HG03439 (cell line): ENCODE data around the gene FAM163B.

ENCODE experiments used
- ATAC-seq: cut with Tn5 transposase; IDR thresholded peaks from one replicate; pipeline ENCODE4 v1.9.1; 2021; ENCODE audit warnings: mild to moderate bottlenecking, moderate library complexity; ENCODE audit not compliant: unreplicated experiment

Gene FAM163B

DNA sequence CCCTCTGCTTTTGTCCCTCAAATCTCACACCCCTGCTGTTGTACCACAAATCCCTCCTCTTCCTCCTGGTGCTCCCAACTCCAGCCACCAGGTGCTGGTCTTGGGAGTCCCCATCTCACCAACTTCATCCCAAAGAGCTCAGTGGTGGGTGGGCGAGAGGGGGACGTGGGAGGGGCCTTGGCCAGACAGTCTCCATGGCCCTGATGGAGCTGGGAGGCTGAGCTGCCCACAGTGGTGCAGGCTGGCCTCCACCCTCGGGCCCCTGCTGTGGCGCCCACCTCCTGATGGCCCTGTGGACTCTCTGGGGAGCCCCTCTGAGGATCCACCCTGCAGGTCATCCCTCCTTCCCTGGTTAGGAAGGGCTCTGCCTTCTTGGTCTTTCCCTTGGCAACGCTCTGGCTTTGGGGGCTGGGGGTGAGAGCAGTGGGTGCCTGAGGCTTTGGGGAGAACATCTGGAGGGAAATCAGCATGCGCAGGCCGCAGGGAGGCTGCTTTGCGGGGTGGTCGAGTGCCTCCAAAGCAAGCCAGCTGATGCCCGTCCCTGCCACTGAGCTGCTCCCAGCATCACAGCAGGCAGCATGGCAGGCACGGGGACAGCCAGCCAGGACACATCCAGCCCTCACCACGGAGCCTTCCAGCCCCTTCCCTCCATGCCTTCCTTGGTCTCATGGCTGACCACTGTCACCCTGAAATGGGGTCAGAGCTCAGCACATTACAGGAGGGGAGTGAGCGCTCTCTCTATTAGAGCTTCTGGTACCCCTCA, 7.6 kb upstream of the FAM163B start:
- ATAC-seq, result no peak

DNA sequence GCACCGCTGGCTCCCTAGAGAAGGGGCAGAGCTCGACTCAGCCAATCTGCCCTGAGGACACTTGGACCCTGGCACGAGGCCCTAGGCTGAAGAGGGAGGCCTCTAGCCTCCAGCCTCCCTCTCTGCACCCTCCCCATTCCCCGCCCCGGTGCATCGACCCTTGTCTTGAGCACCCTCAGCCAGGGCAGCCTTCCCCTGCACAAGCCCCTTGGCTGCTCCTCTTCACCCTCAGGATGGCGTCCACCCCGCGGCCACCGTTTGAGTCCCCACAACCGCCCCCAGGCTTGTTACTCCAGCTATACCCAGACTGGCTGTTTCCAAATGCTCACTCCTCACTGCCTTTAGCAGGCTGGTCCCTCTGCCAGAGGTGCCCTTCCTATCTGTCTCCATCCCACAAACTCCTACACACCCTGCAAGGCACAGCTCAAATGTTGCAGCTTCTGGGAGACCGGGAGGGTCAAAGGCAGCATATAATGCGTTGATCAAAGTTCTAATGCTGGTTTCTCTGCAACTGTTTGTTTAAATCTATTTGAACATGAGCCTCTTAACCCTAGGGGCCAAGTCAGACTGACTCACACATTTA, 6.5 kb upstream of the FAM163B start:
- ATAC-seq, result no peak

DNA sequence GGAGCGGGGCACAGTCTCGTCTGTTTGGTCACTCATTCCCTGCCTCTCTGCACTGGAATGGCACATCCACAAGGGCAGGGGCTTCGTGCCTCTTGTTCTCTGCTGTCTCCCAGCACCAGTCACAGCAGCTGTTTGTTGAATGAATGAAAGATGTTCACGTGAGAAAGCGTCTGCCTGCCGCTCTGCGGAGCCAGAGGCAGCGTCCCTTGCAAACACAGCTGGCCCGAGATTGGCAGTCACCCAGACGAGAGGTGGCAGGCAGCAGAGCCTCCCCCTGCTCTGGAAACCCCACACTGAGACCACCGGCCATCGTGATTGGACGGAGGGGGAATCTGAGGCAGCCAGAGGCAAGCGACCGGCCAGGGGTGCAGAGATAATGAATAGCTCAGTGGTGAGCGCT, 6.0 kb upstream of the FAM163B start:
- ATAC-seq, result no peak

DNA sequence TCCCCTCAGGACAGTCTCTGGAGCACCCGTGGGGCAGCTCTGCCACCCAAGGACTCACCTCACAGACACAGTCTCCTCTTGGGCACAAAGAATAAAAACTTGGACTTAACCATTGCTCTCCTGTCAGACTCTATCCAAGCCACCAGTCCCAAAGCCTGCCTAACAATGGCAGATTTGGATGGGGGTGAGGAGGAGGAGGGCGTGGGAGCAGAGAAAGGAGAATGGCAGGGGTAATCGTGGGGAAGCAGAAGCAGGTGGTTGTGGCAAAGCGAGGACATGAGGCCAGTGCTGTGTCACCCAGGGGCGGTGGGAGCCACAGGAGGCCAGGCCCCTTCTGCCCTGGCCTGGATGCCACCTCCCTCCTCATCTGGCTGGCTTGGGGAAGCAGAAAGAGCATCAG, 5.5 kb upstream of the FAM163B start:
- ATAC-seq, result no peak

DNA sequence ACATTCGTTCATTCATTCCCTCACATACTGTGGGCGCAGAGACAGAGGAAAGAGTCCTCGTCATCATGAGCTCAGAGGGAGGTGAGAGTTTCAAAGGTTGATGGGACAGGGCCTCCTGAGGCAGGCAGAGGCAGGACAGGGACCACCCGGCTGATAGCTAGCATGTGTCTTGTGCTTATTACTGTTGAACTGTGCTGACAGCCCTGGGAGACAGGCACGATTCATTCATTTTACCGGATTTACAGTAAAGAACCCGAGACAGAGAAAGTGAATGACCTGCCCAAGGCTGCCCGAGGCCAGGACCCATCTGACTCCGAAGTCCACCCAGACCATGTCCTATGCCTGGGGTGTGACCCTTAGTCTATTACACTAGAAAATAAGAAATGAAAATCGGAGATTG, 4.9 kb upstream of the FAM163B start:
- no peak for ATAC-seq

DNA sequence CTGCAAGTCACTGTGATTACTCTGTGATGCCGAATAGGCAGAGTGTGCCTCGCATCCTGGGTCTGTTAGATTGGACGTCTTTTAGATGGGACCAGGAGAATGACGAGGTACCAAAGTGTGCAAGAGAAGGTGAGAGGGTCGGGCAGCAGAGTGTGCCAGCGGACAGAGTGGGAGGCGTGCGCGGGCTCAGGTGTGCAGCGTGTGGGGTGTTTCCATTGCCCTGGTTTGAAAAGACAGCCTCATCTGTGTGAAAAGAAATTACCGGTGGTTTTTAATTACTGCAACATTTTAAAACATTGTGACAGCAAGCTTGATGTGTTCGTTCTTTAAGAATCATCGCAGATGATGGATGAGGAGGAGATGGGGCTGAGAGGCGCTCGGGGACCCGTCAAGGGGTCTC, 4.2 kb upstream of the FAM163B start:
- ATAC-seq, result no peak

DNA sequence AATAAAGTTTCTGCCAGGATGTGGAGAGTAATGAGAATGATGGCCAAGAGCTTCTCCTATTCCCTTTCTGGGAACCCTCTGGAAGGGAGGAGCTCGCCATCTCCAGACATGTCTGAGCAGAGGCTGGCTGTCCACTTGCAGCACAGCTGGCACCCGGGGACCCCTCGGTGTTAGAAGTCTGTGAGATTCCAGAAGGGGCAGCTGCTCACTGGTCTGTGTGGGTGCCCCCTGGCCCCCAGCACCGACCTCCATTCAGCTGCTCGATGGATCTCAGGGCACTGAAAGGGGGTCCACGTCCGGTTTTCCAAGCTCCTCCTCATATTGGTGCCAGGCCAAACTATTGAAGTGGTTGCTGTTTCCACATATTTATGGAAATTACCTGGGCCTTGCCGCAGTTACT, 3.6 kb upstream of the FAM163B start:
- no peak for ATAC-seq

DNA sequence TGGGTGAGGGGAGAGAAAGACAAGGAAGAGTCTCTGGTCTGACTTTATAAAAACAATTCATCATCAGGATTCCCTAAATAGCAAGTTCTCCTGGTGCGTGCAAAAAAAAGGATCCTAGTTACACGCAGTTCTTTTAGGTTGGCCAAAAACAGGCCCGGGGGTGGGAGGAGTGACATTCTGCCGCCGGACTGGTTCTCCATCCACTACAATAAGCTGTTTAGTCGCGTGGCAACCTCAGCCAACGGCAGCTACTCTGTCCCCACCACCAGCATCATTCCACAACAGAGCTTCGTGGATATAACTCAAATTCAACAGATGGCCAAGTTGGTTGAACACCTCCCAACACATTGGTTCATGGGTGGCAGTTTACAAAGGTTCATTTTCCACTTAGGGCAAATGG, 2.9 kb upstream of the FAM163B start:
- ATAC-seq, result no peak

DNA sequence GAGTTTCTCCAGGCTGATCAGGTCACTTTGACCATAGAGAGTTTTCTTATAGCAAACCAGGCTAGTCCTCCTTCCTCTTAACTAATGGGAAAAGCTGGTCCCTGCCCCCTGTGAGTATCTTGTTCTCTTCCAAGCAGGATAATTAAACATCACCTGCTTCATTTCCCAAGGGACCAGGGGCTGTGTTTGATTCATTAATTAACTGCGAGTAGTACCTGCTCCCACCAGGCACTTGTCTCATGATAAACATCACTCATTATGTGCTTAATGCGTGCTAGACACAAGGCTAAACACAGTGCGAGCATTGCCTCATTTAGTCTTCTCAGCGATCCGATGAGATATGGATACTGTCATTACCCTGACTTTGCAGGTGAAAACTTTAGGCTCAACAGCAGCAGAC, 1.7 kb upstream of the FAM163B start:
- ATAC-seq, result no peak

DNA sequence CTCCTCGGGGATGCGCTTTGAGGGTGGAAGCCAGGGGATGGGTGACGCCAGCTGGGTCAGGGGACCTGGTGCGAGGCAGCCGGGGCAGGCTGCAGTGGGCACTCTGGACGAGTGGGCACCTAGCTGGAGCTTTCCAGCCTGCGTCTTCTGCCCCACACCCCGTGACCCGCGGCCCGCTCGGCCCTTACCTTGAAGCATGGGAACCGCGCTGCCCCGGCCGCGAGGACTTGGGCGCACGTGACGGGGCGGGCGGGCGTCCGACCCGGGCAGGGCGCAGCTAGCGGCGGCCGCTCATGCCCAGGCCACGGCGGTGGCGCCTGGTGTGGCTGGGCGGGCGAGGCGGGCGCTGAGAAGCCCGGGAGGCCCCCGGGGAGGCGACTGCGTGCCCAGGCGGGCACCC, 300 bp downstream of the FAM163B start:
- no peak for ATAC-seq

DNA sequence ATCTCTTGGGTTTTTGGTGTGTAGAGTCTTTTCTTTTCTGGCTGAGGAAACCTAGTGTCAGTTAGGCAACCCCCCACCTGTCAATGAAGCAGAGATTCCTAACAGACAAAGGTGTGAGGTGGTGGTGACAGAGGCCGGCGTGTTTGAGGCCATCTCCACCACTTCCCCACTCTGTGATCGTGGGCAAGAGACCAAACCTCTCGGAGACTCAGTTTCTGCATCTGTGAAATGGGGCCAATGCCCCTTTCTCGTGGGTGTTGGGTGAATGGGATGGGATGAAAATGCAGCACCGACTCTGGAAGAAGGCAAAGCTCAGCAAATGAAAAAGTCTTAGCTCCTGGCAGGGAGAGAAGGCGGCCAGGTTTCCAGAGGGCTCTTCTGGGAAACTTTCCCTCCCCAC, 807 bp downstream of the FAM163B start:
- ATAC-seq, result no peak

DNA sequence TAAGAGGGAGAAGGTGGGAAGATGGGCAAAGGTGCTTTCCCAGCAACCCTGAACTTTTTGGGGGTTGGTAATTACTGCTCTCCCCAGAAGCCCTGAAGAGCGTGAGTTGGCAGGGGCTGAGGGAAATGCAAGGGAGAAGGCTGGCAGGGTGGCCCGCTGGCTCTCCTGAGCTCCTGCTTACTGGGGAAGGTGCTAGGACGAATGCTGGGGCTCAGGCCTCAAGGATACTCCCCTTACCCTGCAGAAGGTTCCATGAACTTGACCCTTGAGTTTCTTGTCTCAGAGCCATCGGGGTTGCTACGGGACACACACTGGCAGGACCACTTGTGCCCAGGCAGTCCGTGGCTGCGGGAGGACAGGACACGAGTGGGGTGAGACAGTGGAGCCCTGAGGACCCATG, 1.2 kb downstream of the FAM163B start:
- no peak for ATAC-seq

DNA sequence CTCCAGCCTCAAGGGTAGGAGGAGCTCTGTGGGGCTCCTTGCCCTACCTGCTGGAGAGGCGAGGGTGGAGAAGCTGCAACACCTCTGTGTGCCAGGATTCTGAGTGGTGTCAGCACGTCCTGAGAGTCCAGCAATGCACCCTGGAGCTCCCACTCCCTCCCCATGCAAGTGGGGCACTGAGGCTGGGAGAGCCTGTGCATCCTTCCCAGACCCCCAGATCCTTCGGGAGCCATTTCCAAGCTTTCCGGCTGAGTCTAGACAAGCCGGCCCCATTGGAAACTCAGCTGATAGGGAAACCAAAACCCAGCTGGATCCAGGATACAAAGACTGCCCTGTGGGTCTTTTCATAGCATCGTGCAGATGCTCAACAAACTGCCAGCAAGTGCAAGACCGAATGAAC, 1.8 kb downstream of the FAM163B start:
- ATAC-seq, result no peak

DNA sequence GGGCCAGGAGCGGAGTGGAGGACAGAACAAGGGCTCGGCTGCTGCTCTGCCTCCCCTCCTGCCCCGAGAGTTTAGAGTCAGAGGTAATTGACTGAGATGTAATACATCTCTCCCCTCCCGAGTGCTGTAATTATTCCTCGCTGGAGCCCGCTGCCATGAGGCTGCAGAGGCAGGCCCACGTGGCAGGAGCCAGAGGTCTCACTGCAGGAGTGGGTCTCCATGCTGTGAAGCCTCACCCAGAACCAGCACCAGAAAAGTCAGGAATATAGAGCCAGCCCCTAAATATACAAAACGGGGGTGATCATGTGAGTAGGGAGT, 2.5 kb downstream of the FAM163B start:
- ATAC-seq, result no peak

DNA sequence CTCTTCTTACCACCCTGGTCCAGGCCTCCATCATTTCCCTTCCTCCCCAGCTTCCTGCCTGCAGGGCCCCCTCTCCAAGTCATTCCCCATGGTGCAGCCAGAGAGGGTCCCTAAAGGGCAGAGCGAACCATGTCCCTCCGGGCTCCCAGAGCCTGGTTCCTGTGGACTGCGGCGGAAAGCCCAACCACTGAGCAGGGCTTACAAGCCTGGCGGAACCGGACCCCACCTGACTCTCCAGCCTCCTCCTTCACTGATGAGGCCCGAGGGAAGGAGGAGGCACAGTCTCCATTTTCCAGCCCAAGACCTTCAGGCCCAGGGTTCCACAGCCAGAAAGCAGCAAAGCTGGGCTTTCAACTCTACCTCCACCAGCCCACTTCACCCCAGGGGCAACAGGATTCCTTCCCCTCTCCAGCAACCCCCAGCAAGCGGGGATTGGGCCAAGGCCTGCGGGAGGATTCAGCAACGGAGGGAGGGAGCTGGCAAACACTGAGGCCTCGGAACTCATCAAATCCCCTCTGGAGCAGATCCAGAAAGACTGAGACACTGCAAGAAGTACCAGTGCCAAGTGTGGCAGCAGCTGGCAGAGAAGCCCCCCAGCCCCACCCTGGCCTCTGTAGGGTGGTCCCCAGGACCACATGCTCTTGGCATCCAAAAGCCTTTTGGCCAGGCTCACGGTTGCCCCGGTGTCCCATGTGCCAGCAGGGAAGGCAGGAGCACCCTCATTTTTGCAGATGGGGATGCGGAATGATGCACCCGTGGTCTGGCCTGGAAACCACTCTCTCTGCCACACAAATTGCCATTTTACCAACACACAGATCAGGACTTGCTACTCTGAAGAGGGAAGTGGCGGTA, 3.1 kb downstream of the FAM163B start:
- no peak for ATAC-seq

DNA sequence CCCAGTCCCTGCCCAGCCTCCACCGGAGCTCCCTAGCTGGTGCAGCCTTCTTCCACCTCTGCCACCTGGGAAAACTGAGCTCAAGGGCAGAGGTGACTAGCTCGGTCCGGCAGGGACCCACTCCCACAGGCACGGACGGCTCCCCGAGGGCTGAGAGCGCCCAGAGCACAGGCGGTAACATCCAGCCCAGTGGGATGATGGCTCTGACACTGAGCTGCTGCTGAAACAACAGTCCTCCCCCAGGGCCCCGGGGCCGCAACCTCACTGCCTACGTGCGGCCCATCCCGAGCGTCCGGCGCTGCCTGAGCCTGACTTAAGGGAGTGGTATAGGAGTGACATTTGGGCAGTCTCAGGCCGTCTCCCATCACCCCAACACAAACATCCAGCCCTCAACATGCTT, 3.7 kb downstream of the FAM163B start:
- ATAC-seq, result no peak

DNA sequence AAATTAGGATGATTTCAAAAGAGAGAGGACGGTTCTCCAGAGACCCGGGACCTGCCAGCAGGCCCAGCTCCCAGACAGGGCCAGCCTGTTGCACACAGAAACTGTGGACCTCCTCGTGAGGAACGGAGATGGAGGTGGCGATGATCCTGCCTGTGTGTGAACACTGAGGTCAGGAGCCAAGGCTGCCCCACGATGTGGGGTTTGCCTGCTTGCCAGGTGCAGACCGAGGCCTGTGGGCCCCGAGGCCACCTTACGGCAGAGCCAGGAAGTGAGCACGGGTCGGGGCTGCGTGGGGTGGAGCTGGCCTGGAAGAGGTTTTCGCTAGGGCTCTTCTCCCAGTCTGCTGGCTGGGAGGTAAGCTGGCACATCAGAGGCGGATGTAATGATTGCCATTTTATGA, 4.3 kb downstream of the FAM163B start:
- ATAC-seq, result no peak

DNA sequence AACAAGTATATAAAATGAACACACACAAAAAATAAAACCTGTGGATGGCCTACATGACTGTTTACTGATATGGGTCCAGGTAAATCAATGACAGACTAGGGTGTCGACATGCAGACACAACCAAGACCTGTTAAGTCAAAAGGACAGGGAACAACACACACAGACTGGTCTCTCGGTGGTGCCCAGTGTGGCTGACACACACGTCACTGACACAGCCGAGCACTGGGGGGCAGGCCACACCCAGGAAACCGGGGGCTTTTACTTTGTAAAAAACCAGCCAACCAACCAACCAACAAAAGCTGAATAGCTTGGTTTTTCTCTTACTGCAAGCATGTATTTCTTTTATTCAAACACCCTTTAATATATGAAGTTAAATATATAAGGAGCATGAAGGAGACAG, 5.0 kb downstream of the FAM163B start:
- ATAC-seq, result no peak

DNA sequence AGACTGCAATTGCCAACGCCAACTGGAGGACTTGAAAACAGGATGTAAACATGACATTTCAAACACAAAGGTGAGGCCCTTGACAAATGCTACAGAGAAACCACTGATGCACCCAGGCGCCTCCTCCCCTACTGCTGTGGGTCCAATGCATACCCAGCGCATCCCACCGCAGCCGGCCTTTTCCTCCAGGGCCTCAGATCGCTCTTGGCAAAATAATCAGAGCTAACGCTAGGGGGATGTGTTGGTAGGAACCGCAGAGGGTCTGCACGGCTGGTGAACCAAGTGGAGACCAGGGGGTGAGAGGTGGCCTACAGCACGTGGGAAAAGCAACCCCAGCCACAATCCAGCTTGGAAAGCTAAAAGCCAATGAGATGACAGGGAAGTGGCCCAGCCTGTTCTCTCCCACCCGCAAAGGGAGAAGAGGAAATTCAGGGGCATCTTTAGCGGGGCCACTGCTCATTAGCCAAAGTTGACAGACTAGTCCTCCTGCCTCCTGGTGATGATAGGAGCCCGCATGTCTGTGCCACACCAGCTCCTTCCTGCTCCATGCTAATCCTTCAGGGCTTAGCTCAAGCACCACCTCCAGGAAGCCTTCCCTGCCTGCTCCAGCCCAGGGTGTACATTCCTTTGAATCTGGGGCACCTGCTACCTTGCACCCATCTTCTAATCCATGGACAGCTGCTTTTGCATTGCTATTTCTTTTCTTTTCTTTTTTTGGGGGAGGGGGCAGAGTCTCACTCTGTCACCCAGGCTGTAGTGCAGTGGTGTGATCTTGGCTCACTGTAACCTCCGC, 5.9 kb downstream of the FAM163B start:
- ATAC-seq, result no peak

DNA sequence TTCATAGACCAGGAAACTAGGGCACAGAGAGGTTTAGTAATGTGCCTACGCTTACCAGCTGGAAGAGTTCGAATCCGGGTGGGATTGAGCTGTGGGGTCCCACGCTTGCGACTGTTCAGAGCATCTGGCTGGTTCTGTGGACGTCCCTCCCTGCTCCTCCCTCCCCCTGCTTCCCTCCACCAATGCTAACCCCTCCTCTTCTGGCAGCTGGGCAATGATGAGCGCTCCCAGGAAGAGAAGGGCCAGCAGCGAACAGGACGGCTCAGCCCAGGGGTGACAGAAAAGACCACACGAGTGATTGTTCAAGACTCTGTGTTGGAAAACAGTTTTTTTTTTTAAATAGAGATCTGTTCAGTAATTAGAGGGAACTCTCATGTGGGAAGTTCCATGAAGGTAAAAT, 6.9 kb downstream of the FAM163B start:
- ATAC-seq, result no peak

DNA sequence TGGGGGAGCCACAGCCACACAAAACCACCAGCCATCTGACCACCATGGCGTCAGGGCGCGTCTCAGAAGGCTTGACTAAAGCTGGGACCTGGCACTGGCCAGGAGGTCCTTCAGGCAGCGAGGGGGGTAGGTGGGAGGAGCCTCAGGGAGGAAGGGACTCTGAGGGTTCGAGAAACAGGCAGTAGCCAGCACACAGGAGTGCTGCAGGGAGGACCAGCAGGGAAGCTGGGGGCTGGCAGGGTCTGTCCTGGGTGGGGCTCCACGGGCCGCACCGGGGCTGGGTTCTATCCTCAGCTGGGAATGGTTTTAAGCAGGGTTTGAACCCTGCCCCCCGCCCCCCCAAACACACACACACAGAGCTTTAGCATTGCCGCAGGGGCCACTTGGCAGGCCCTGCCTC, 7.4 kb downstream of the FAM163B start:
- no peak for ATAC-seq
